Dermis microvascular lymphatic vessel endothelial cell (primary cell): Measurements from ENCODE around the gene MMP15. TPM values are rescaled to one million over a fixed set of nuclear protein-coding genes. Genes with fewer than 3 reads are reported as not detected.
"Not testable (repeated sequence)": the region's sequence is repeated elsewhere in the genome, so short reads cannot be mapped to it uniquely, and the experiment has no call there.

Source experiments
- DNase-seq, 2 donors: peaks; one replicate each; pipeline versions ENCODE4 v3.0.0 to v3.0.0-alpha.2; 2010; ENCODE audit warnings: low read depth in 2 of 2
- total RNA-seq: library from RNA; depleted of rRNA; stranded (reverse); fragments of >200 nt; gene quantifications from 2 replicates; pipeline ENCODE4 v1.2.1, GENCODE V29; 2014

MMP15 gene
- 5.4 and 6.9 TPM in 2 replicates for total RNA-seq

DNA sequence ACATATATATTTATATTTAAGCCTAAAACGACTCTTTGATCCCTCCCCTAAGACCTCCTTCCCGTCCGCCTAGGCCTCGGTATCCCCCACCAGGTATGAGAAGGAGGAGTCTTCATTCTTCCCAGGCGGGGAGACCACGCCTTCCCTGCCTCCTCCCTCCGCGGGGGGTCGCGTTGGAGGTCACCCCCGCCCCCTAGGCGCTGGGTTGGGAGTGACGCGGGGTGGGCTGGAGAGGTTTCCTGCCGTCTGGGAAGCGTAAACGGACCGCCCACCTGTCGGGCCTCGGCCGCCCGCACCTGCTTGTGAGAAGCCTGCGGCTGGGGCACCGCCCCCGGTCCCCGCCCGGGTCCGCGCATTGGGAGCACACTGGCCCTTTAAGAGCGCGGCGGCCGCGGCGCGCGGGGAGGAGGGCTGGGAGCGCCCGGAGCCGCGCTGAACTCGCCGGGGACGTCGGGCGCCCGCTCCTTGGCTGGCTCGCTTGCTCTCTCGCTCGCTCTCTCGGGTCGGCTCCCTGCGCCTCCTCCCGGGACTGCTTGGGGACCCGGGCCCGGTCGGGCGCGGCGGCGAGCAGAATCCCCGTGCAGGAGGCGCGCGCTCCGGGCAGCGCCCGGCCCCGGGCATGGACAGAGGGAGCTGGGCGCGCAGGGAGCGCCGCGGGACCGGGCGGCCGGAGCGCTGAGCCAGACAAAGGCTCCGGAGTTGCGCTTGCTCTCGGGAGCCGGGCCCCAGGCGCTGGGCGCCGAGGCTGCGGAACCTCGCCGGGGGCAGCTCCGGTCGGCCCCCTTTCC, at the start of gene MMP15:
Gene MMP15 (plus strand): TSS at position 404 of the 788 bp plus-strand sequence. CDS start 597 bp downstream, outside the sequence.
- peak in 1 of 2 donors; percentile 77 for DNase-seq

GRCh38 chr16:57976331-57976796, 49.2 kb upstream of the MMP15 start:
- DNase-seq = no peak

- no peak for DNase-seq
Measured at GRCh38 chr16:57977418-57978069, 48.0 kb upstream of the MMP15 start.

DNA sequence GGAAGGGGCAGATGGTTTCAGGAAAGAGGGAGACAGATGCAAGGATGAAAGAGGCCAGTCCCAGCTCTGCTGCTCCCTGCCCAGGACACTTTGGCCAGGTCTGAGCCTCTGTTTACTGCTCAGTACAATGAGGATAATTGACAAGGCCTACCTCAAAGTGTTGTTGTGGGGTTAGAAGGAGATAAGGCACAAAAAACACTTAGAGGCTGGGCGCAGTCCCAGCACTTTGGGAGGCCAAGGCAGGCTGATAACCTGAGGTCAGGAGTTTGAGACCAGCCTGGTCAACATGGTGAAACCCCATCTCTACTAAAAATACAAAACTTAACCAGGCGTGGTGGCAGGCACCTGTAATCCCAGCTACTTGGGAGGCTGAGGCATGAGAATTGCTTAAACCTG, 47.5 kb upstream of the MMP15 start:
- DNase-seq = not testable (repeated sequence)

DNA sequence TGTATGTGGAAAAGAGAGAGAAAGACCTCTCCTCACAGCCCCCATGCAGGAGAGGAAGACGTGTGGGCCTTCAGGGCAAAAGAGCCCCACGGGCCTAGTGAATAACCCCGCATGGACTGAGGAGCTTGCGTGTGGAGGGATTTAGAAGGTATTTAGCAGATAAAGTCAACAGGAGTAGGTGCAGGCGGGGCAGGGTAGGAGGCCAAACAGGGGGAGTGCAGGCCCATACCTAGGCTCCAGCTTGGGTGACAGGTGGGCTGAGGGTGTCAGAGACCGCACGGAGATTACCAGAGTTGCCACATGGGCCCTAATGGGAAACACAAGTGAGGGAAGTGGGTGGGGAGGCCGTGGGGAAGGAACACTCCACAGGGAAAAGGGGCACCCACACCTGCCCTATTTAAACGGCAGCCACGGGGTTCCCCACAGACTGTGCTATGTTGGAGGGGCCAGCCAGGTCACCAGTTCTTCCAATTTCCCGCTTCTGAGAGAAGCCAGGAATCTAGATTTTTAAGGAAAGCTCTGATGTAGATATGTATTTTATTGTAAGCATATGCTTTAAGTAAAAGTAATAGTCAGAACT, 46.5 kb upstream of the MMP15 start:
- DNase-seq = no peak

GRCh38 chr16:57981636-57982035, 43.9 kb upstream of the MMP15 start:
- no peak for DNase-seq

- no peak for DNase-seq
Measured at GRCh38 chr16:57982385-57982784, 43.2 kb upstream of the MMP15 start.

- peak in 1 of 2 donors; percentile 87 for DNase-seq
Measured at GRCh38 chr16:57984443-57985203, 40.9 kb upstream of the MMP15 start.

DNA sequence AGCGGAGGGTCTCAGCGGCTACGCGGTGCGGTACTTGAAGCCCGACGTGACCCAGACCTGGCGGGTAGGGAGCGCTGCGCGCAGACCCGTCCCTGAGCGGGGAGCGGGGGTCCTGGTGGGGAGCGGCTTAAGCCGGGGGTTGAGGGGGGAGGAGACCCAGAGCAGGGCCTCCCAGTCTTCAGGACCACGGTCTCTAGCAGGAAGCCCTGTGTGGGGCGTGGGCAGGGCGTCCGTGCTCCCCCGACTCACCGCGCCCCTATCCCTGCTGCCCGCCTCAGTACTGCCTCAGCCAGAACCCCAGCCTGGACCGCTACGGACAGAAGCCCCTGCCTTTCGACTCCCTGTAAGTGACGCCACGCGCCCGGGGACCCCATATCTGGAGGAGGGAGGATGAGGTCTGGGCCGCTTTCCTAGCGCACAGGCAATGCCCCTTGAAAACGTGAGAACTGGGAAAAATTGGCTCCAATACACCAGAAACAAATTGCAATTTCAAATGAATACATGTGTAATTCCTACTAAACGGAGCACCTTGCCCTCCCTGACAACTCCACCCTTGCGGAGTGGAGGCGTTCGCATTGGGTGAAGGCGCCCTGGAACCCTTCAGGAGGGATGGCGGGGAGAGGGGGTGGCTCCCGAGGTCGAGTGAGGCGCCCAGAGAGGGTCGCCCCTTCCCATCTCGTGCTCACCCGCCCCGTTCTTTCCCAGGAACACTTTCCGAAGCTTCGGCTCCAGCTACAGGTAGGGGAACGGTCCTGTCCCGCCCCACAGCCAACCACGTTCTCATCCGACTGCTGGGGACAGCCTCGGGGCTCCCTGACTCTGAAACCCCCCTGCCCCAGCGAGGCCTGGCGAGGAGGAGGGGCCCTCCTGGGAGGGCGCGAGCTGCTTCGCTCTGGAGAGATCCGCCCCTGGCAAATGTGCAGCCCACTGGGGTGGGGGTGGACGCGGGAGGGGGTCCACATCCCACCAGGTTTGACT, 40.1 kb upstream of the MMP15 start:
- DNase-seq = no peak

DNA sequence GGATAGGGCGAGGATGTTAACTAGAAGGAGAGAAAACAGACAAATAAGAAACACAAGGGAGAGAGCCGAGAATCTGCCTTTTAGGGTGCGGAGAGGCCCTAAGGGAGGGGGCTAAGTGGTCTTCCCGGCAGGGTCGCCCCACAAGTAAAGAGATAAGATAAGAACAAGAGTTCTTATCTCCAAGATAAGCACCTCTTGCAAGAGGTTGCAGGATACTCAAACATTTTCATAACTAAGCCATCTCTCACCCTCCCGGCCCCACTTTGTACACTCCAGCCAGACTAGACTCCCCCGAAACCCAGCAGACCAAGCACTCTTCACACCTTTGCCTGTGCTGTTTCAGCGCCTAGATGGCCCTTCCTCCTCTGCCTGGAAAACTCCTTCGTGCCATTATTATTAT, 39.4 kb upstream of the MMP15 start:
- no peak for DNase-seq

- DNase-seq = no peak
Measured at GRCh38 chr16:57987441-57988177, 37.9 kb upstream of the MMP15 start.

DNA sequence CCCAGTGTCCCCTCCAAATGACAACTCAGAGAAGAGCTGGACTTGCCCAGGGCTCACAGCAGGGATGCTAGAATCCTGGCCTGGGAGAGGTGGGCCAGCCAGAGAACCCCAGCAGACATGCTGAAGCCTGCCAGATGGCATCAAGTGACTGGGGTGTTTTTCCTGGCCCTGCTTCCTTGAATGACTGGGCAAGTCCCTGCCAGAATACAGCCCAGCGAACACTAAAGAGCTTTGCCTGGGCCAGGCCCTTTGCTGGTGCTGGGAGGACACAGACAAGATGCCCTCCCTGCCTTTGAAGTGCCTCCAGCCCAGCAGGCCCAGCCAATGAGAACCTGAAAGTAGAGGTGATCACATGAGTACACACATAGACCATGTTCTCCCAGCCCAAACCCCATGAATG, 36.6 kb upstream of the MMP15 start:
- DNase-seq = peak in 1 of 2 donors; percentile 9

DNA sequence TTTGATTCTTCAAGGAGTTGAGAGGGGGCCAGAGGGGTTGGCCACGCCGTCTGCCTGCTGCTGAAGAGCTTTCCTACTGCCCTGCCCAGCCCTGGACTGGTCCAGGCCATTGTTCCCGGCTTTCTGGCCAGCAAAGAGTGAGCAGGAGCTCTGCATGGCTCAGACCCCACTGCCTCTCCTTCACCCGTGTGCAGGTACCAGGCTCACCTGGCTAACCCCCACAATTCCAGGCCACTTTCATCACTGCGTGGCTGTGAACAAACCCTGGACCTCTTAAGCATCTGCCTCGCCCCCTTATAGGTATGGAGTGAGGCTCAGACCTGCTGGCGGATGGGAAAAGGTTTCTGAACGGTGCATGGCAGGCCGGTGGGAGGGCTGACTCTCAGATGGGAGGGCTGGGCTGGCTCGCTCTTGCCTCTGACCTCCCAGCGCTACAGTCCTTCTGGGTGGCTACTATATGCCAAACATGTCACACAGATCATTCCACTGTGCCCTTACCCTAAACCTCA, 33.9 kb upstream of the MMP15 start:
- DNase-seq = no peak

DNA sequence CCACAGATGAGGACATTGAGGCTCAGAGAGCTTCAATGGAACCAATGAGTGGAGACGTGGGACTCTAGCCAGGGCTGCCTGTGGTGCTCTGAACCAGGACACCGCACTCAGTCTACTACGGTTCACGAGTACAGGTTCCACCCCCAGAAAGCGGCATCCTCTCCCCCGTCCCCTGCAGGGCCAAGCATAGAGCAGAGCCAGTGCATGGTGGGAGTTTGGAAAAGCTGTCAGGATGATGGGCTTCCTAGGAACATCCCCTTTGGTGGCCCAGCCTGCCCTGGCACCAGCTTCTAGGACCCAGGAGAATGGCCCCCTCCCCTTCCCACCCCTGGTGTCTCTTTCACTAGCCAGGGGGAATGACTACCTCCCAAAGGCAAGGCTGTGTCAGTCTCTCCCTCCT, 33.5 kb upstream of the MMP15 start:
- DNase-seq = no peak

DNA sequence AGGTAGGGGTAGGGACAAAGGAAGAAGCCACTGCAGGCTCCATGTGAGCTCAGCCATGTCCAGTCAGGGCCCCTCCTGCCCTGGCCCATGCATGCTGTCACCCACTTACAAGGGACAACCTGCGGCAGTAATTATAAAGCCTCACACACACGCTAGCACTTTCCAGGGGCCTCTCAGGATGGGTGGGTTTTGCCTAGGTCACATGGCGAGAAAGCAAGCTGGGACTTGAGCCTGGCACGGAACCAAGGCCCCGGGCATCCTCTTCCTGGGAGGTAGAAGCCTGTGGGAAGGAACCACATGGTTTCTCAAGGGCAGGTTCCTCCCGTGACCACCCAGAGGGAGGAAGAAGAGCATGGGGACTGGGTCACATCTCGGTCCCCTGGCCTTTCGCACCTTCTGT, 32.1 kb upstream of the MMP15 start:
- no peak for DNase-seq

GRCh38 chr16:57993897-57994296, 31.7 kb upstream of the MMP15 start:
- no peak for DNase-seq

- DNase-seq = no peak
Measured at GRCh38 chr16:57994361-57994760, 31.2 kb upstream of the MMP15 start.

- peak in 1 of 2 donors; percentile 46 for DNase-seq
Measured at GRCh38 chr16:57994778-57995177, 30.8 kb upstream of the MMP15 start.

DNA sequence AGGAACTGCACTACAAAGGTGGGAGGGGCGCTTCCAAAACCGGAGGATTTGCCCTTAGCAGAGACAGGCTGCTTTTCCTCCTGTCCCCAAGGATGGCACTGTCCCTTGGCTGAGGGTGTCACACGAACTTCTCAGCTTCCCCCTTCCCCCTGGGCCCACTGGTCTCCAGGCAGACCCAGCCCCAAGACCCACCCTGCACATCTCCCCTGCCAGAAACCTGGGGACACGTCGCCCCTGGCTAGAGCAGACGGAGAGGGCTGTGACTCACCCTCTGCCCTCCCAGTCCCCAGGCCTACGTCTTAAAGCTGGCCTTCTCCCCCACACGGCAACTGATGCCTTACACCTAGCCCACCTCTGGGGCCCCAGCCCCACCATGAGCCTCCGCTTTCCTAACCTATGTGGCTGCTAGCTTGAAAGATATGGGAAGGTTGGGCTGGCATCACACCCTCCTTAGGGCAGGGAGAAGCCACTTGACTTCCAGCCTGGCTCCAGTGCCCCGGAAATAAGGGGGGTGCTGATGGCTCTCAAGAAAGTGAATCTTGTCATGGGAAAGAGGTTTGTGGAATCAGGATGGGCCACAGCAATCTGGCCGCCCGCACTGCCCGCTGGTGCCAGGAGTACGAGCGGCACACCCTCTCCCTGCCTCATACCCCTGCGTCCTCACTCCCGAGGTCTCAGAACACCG, 29.7 kb upstream of the MMP15 start:
- DNase-seq = no peak
